Measurements from ENCODE around the gene ROR1.

ROR1 gene

GRCh38 chr1:63886340-63886739 lies 112.5 kb downstream of the ROR1 start:
- DNase-seq: no peak

GRCh38 chr1:63887809-63888208 lies 114.0 kb downstream of the ROR1 start:
- no peak for DNase-seq

GRCh38 chr1:63888984-63889383 lies 115.2 kb downstream of the ROR1 start:
- no peak for DNase-seq

- DNase-seq: no peak
Observed at GRCh38 chr1:63890468-63890867, 116.7 kb downstream of the ROR1 start.

- no peak for DNase-seq
Observed at GRCh38 chr1:63891060-63891690, 117.4 kb downstream of the ROR1 start.

GRCh38 chr1:63892632-63893395 lies 119.0 kb downstream of the ROR1 start:
- peak; percentile 97 for DNase-seq

GRCh38 chr1:63893976-63894375 lies 120.2 kb downstream of the ROR1 start:
- DNase-seq: peak; percentile 45

GRCh38 chr1:63894627-63895265 lies 120.9 kb downstream of the ROR1 start:
- no peak for DNase-seq

GRCh38 chr1:63896755-63897154 lies 122.9 kb downstream of the ROR1 start:
- DNase-seq: no peak

GRCh38 chr1:63898428-63899196 lies 124.8 kb downstream of the ROR1 start:
- DNase-seq: no peak

GRCh38 chr1:63901094-63901493 lies 127.3 kb downstream of the ROR1 start:
- peak; percentile 45 for DNase-seq

GRCh38 chr1:63902844-63903589 lies 129.2 kb downstream of the ROR1 start:
- DNase-seq: no peak

GRCh38 chr1:63903947-63904610 lies 130.3 kb downstream of the ROR1 start:
- DNase-seq: no peak

GRCh38 chr1:63904826-63905225 lies 131.0 kb downstream of the ROR1 start:
- no peak for DNase-seq

GRCh38 chr1:63906047-63906704 lies 132.4 kb downstream of the ROR1 start:
- peak; percentile 48 for DNase-seq

- DNase-seq: no peak
Observed at GRCh38 chr1:63907051-63907450, 133.2 kb downstream of the ROR1 start.

- DNase-seq: peak; percentile 56
Observed at GRCh38 chr1:63908016-63908415, 134.2 kb downstream of the ROR1 start.

GRCh38 chr1:63909526-63909925 lies 135.7 kb downstream of the ROR1 start:
- no peak for DNase-seq

GRCh38 chr1:63911049-63911448 lies 137.2 kb downstream of the ROR1 start:
- no peak for DNase-seq

GRCh38 chr1:63912643-63913042 lies 138.8 kb downstream of the ROR1 start:
- no peak for DNase-seq

- no peak for DNase-seq
Observed at GRCh38 chr1:63913533-63913932, 139.7 kb downstream of the ROR1 start.
